Endodermal cell (in vitro differentiated cells): ENCODE data around the gene C1orf185. TPM values are rescaled to one million over a fixed set of nuclear protein-coding genes. Genes with fewer than 3 reads are reported as not detected.
"Not testable (repeated sequence)": the region's sequence is repeated elsewhere in the genome, so short reads cannot be mapped to it uniquely, and the experiment has no call there.

Experiments used
- DNase-seq: peaks from one replicate; pipeline ENCODE4 v3.0.0-alpha.2; 2017
- H3K27ac ChIP-seq: 2 replicates; pipeline ENCODE4 v1.5.1; 2013; ENCODE audit warnings: mild to moderate bottlenecking, low read depth, low read length, moderate library complexity
- H3K27me3 ChIP-seq: 2 replicates; pipeline ENCODE4 v1.6.1; 2013; ENCODE audit warnings: mild to moderate bottlenecking, low read length, moderate library complexity; ENCODE audit not compliant: insufficient read depth, control insufficient read depth, poor library complexity, severe bottlenecking
- H3K36me3 ChIP-seq: 2 replicates; pipeline ENCODE4 v1.7.0; 2013; ENCODE audit warnings: mild to moderate bottlenecking, low read length, moderate library complexity; ENCODE audit not compliant: control insufficient read depth, insufficient read depth
- H3K4me1 ChIP-seq: one replicate; pipeline ENCODE4 v1.7.0; 2013; ENCODE audit warnings: low read length; ENCODE audit not compliant: control insufficient read depth, insufficient read depth
- H3K4me3 ChIP-seq: 2 replicates; pipeline ENCODE4 v1.5.1; 2013; ENCODE audit warnings: mild to moderate bottlenecking, low read length, moderate library complexity
- H3K9ac ChIP-seq: 2 replicates; pipeline ENCODE4 v1.6.1; 2013; ENCODE audit warnings: mild to moderate bottlenecking, low read length, moderate library complexity; ENCODE audit not compliant: poor library complexity, severe bottlenecking; ENCODE audit errors: extremely low read depth
- H3K9me3 ChIP-seq: 2 replicates; pipeline ENCODE4 v1.6.1; 2013; ENCODE audit warnings: mild to moderate bottlenecking, low read length, moderate library complexity; ENCODE audit not compliant: control insufficient read depth
- H3K27ac Mint-ChIP-seq: 2 replicates; pipeline ENCODE4 v1.8.0; 2020; ENCODE audit warnings: mixed read lengths
- H3K27me3 Mint-ChIP-seq: 2 replicates; pipeline ENCODE4 v1.8.0; 2021; ENCODE audit warnings: mild to moderate bottlenecking, mixed read lengths; ENCODE audit not compliant: insufficient read depth
- H3K36me3 Mint-ChIP-seq: 2 replicates; pipeline ENCODE4 v1.8.0; 2020; ENCODE audit warnings: low read depth, mixed read lengths
- H3K4me1 Mint-ChIP-seq: 2 replicates; pipeline ENCODE4 v1.8.0; 2020; ENCODE audit warnings: mixed read lengths
- H3K4me3 Mint-ChIP-seq: 2 replicates; pipeline ENCODE4 v1.8.0; 2020; ENCODE audit warnings: mild to moderate bottlenecking, moderate library complexity, mixed read lengths
- H3K9me3 Mint-ChIP-seq: 2 replicates; pipeline ENCODE4 v1.8.0; 2020; ENCODE audit warnings: mild to moderate bottlenecking, mixed read lengths
- CTCF ChIP-seq: fragments of 200-600 bp; sonication (generic); conservative IDR thresholded peaks from 2 replicates; pipeline ENCODE4 v1.5.0; 2021; ENCODE audit warnings: antibody characterized with exemption, mild to moderate bottlenecking
- WGBS, 2 experiments: methylation state at CpG; one replicate each; pipeline versions ENCODE4 v1.1.5 to v1.1.7; 2013; ENCODE audit warnings: missing lambda C conversion rate in 2 of 2, mixed read lengths in 1 of 2; ENCODE audit not compliant: insufficient coverage in 1 of 2, insufficient read length in 1 of 2; 5-methylcytosine and 5-hydroxymethylcytosine counted together
- total RNA-seq, 2 donors: library from RNA; stranded (reverse); fragmentation: NEBNext Ultra II Directional in 1 of 2; extraction: Animal tissue kit (Norgen Biotek cat#: 25700) in 1 of 2; gene quantifications; 2 replicates in 1 of 2; 3 replicates in 1 of 2; pipeline ENCODE4 v1.2.1, GENCODE V29; 2021

Gene C1orf185
- total RNA-seq, 2 donors from 2014 or later = not detected

DNA sequence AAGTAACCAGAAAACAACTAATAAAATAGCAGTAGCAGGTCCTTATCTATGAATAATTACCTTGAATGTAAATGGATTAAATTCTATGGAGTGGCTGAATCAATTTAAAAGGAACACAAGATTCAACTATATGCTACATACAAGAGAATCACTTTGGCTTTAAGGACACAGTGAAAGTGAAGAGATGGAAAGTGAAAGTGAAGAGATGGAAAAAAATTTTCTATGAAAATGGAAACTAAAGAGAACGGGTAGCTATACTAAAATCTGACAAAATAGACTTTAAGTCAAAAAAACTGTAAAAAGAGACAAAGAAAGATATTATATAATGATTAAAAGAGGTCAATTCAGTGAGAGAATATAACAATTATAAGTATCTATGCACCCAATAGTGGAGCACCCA is 54.7 kb downstream of the C1orf185 start:
- no peaks in the 10 kb centered on the region for H3K27me3 ChIP-seq
- H3K36me3 ChIP-seq = no peaks in the 10 kb centered on the region
- no peak overlapping the region for H3K4me3 Mint-ChIP-seq
- H3K4me1 ChIP-seq = no peaks in the 10 kb centered on the region
- 80 to 100% methylated on average over 1 of the region's 1 CpG for WGBS, 2 experiments
- peaks cover 1% of the 10 kb centered on the region for H3K27me3 Mint-ChIP-seq
- no peak overlapping the region for H3K4me3 ChIP-seq
- H3K9ac ChIP-seq = no peak overlapping the region
- no peaks in the 10 kb centered on the region for H3K36me3 Mint-ChIP-seq
- no peaks in the 10 kb centered on the region for H3K4me1 Mint-ChIP-seq
- no peak for DNase-seq
- no peak overlapping the region for H3K27ac Mint-ChIP-seq
- peaks cover 10% of the 10 kb centered on the region for H3K9me3 ChIP-seq
- no peak for TF ChIP-seq CTCF
- peaks cover 9% of the 10 kb centered on the region for H3K9me3 Mint-ChIP-seq
- H3K27ac ChIP-seq = no peak overlapping the region

DNA sequence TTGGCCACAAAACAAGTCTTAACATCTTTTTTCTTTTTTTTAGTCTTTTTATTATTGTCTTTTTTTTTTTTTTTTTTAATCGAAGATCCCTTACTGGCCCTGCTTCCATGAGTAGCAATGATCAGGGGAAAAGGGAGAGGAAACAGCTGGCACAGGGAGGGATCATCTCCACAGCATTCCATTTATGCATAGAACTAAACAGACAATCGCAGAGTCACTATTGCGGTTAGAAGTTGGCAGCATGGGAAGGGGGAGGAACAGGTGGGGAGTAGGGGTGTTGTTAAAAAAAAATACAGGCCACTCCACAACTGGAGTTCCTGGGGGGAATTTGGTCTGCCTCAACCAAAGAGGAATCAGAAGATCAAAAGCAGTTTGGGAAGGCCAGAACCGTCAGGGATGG is 55.4 kb downstream of the C1orf185 start:
- 93% methylated on average over 3 of the region's 4 CpGs; no CpG with 5 or more reads in 1 of the 2 experiments for WGBS, 2 experiments

GRCh38 chr1:51158263-51158662 is 56.2 kb downstream of the C1orf185 start:
- Mint-ChIP-seq H3K36me3 (no peaks in the 10 kb centered on the region), H3K27me3 (peaks cover 1% of the 10 kb centered on the region), H3K9me3 (peaks cover 9% of the 10 kb centered on the region), H3K4me1 (no peaks in the 10 kb centered on the region), H3K4me3 (no peak overlapping the region), H3K27ac (no peak overlapping the region)
- Histone ChIP-seq H3K27me3 (no peaks in the 10 kb centered on the region), H3K4me1 (no peaks in the 10 kb centered on the region), H3K36me3 (no peaks in the 10 kb centered on the region), H3K9me3 (peaks cover 10% of the 10 kb centered on the region), H3K27ac (no peak overlapping the region), H3K4me3 (no peak overlapping the region), H3K9ac (no peak overlapping the region)
- TF ChIP-seq CTCF = no peak
- 99 to 100% methylated on average over 3 to 4 of the region's 4 CpGs for WGBS, 2 experiments
- DNase-seq = no peak

More for the DNA sequence above, 55.4 kb downstream of the C1orf185 start:
- Mint-ChIP-seq H3K4me3 (no peak overlapping the region), H3K4me1 (no peaks in the 10 kb centered on the region), H3K27ac (no peak overlapping the region), H3K27me3 (peaks cover 1% of the 10 kb centered on the region), H3K36me3 (no peaks in the 10 kb centered on the region), H3K9me3 (peaks cover 9% of the 10 kb centered on the region)
- Histone ChIP-seq H3K9ac (no peak overlapping the region), H3K27me3 (no peaks in the 10 kb centered on the region), H3K9me3 (peaks cover 10% of the 10 kb centered on the region), H3K27ac (no peak overlapping the region), H3K4me1 (no peaks in the 10 kb centered on the region), H3K4me3 (no peak overlapping the region), H3K36me3 (no peaks in the 10 kb centered on the region)
- no peak for TF ChIP-seq CTCF
- no peak for DNase-seq

DNA sequence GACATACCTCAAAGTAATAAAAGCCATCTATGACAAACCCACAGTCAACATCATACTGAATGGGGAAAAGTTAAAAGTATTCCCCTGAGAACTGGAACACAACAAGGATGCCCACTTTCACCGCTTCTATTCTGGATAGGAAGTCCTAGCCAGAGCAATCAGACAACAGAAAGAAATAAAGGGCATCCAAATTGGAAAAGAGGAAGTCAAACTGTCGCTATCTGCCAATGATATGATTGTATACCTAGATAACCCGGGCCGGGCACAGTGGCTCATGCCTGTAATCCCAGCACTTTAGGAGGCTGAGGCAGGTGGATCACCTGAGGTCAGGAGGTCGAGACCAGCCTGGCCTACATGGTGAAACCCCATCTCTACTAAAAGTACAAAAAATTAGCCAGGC is 60.5 kb downstream of the C1orf185 start:
- not testable (repeated sequence) for H3K27me3 Mint-ChIP-seq, H3K27ac ChIP-seq, H3K4me1 Mint-ChIP-seq, H3K27me3 ChIP-seq, H3K4me3 ChIP-seq, H3K9me3 Mint-ChIP-seq, H3K36me3 ChIP-seq, DNase-seq, H3K27ac Mint-ChIP-seq, H3K4me3 Mint-ChIP-seq, H3K9me3 ChIP-seq, H3K36me3 Mint-ChIP-seq, H3K4me1 ChIP-seq, H3K9ac ChIP-seq
- 94% methylated on average over 5 of the region's 5 CpGs for WGBS, 2 experiments
